H1 (cell line): ENCODE results near the gene DBF4. TPM values are rescaled to one million over a fixed set of nuclear protein-coding genes. Genes with fewer than 3 reads are reported as not detected.

Source experiments
- CTCF ChIA-PET: fragments of 300-600 bp; sonication (Branson Sonifier 250); formaldehyde crosslinking; loops from one replicate; lab custom pipeline; 2021; ENCODE audit not compliant: partially characterized antibody; lab: Charles Lee
- POLR2A ChIA-PET: fragments of 300-600 bp; sonication (Branson Sonifier 250); formaldehyde crosslinking; loops from one replicate; lab custom pipeline; 2021; ENCODE audit warnings: inconsistent platforms; ENCODE audit not compliant: partially characterized antibody; lab: Charles Lee
- DNase-seq, 2 experiments: peaks; one replicate each; pipeline versions ENCODE4 v3.0.0 to v3.0.0-alpha.2; 2010 to 2022; ENCODE audit warnings: low spot score in 2 of 2, low read depth in 1 of 2, mixed read lengths in 1 of 2
- FAIRE-seq: peaks from 2 replicates; lab custom pipeline; 2011; peaks lifted over from hg19 to GRCh38; lab: Jason Lieb, UNC
- H2AFZ ChIP-seq: 2 replicates; pipeline ENCODE4 v1.8.1; 2012; ENCODE audit warnings: low read length, inconsistent platforms
- H2AK5ac ChIP-seq: 2 replicates; pipeline ENCODE4 v1.6.1; 2013; ENCODE audit warnings: low read depth, low read length
- H2BK120ac ChIP-seq: replicated peaks from 2 replicates; pipeline ENCODE3; 2013; ENCODE audit warnings: low read depth, low read length, inconsistent platforms
- H2BK12ac ChIP-seq: 2 replicates; pipeline ENCODE4 v1.6.1; 2013; ENCODE audit warnings: low read depth, low read length
- H2BK15ac ChIP-seq: 2 replicates; pipeline ENCODE4 v1.6.1; 2013; ENCODE audit warnings: low read length
- H2BK20ac ChIP-seq: 2 replicates; pipeline ENCODE4 v1.6.1; 2013; ENCODE audit warnings: low read length
- H2BK5ac ChIP-seq: 2 replicates; pipeline ENCODE4 v1.6.1; 2013; ENCODE audit warnings: low read depth, low read length
- H3K14ac ChIP-seq: 2 replicates; pipeline ENCODE4 v1.6.1; 2013; ENCODE audit warnings: inconsistent platforms; ENCODE audit not compliant: insufficient read length
- H3K18ac ChIP-seq: 2 replicates; pipeline ENCODE4 v1.6.1; 2013; ENCODE audit warnings: low read length; ENCODE audit errors: extremely low read depth
- H3K23ac ChIP-seq: 2 replicates; pipeline ENCODE4 v1.6.1; 2013; ENCODE audit warnings: inconsistent platforms; ENCODE audit not compliant: insufficient read length
- H3K23me2 ChIP-seq: 2 replicates; pipeline ENCODE4 v1.6.1; 2013; ENCODE audit warnings: low read depth, low read length
- H3K27ac ChIP-seq: 2 replicates; pipeline ENCODE4 v1.6.1; 2011; ENCODE audit warnings: low read depth, low read length, inconsistent platforms
- H3K27me3 ChIP-seq, 4 experiments: replicated peaks in 1 of 4; 1 replicate in 1 of 4; 2 replicates in 3 of 4; pipeline versions ENCODE4 v1.6.1 to v1.8.1; 2011 to 2013; ENCODE audit warnings: low read length in 3 of 4, mild to moderate bottlenecking in 3 of 4, inconsistent platforms in 2 of 4, mixed read lengths in 2 of 4, moderate library complexity in 1 of 4; ENCODE audit not compliant: control insufficient read depth in 3 of 4, insufficient read depth in 3 of 4; ENCODE audit errors: extremely low read depth in 1 of 4
- H3K36me3 ChIP-seq, 4 experiments: 2 replicates each; pipeline versions ENCODE4 v1.6.1 to v1.8.1; 2011 to 2013; ENCODE audit warnings: mild to moderate bottlenecking in 4 of 4, low read length in 3 of 4, moderate library complexity in 2 of 4, control low read depth in 1 of 4, inconsistent platforms in 1 of 4; ENCODE audit not compliant: insufficient read depth in 4 of 4, control insufficient read depth in 2 of 4
- H3K4ac ChIP-seq: replicated peaks from 2 replicates; pipeline ENCODE3; 2013; ENCODE audit warnings: low read length, low read depth, mixed read lengths, inconsistent platforms; ENCODE audit not compliant: insufficient read length
- H3K4me1 ChIP-seq, 4 experiments: replicated peaks in 1 of 4; 1 replicate in 1 of 4; 2 replicates in 3 of 4; pipeline versions ENCODE4 v1.6.1 to v1.8.1; 2011 to 2013; ENCODE audit warnings: low read length in 3 of 4, inconsistent platforms in 2 of 4, mixed read lengths in 1 of 4; ENCODE audit not compliant: insufficient read depth in 4 of 4, control insufficient read depth in 3 of 4
- H3K4me2 ChIP-seq, 2 experiments: 2 replicates each; pipeline versions ENCODE4 v1.6.1 to v1.8.1; 2011 to 2013; ENCODE audit warnings: low read depth in 2 of 2, low read length in 2 of 2, control low read depth in 1 of 2, inconsistent platforms in 1 of 2, mild to moderate bottlenecking in 1 of 2; ENCODE audit not compliant: insufficient read depth in 1 of 2
- H3K4me3 ChIP-seq, 4 experiments: fragments of 200-600, 300-600 bp in 1 of 4; sonication (generic), shearing (Covaris generic), sonication (Bioruptor Twin) in 1 of 4; 2 replicates each; pipeline versions ENCODE4 v1.5.1 to v1.8.1; 2011 to 2016; ENCODE audit warnings: low read length in 4 of 4, low read depth in 3 of 4, control low read depth in 2 of 4, inconsistent platforms in 2 of 4, mild to moderate bottlenecking in 2 of 4, mixed read lengths in 1 of 4, moderate library complexity in 1 of 4; ENCODE audit not compliant: insufficient read depth in 2 of 4; ENCODE audit errors: extremely low read depth in 1 of 4
- H3K56ac ChIP-seq: replicated peaks from 2 replicates; pipeline ENCODE3; 2013; ENCODE audit warnings: low read depth, mild to moderate bottlenecking, mixed read lengths, low read length, inconsistent platforms; ENCODE audit not compliant: insufficient read length
- H3K79me1 ChIP-seq: 2 replicates; pipeline ENCODE4 v1.6.1; 2013; ENCODE audit warnings: low read depth, low read length, control low read depth
- H3K79me2 ChIP-seq, 2 experiments: 2 replicates each; pipeline versions ENCODE4 v1.6.1 to v1.8.1; 2012 to 2013; ENCODE audit warnings: low read length in 2 of 2, mild to moderate bottlenecking in 2 of 2, inconsistent platforms in 1 of 2; ENCODE audit not compliant: insufficient read depth in 2 of 2, control insufficient read depth in 1 of 2
- H3K9ac ChIP-seq, 4 experiments: replicated peaks in 1 of 4; 1 replicate in 1 of 4; 2 replicates in 3 of 4; pipeline versions ENCODE4 v1.6.1 to v1.8.1; 2011 to 2013; ENCODE audit warnings: low read depth in 3 of 4, low read length in 3 of 4, control low read depth in 2 of 4, mild to moderate bottlenecking in 2 of 4, moderate library complexity in 2 of 4, inconsistent platforms in 1 of 4; ENCODE audit errors: extremely low read depth in 1 of 4
- H3K9me3 ChIP-seq, 2 experiments: 2 replicates each; pipeline versions ENCODE4 v1.6.1 to v1.8.1; 2012 to 2013; ENCODE audit warnings: mild to moderate bottlenecking in 2 of 2, moderate library complexity in 2 of 2, control low read depth in 1 of 2, inconsistent platforms in 1 of 2, low read depth in 1 of 2, low read length in 1 of 2, mixed read lengths in 1 of 2; ENCODE audit not compliant: insufficient read depth in 2 of 2
- H4K20me1 ChIP-seq, 2 experiments: replicated peaks in 1 of 2; 2 replicates each; pipeline versions ENCODE3 to v1.8.1; 2011 to 2013; ENCODE audit warnings: inconsistent platforms in 2 of 2, low read length in 2 of 2, mild to moderate bottlenecking in 1 of 2; ENCODE audit not compliant: insufficient read depth in 2 of 2, control insufficient read depth in 1 of 2
- H4K5ac ChIP-seq: 2 replicates; pipeline ENCODE4 v1.6.1; 2013; ENCODE audit warnings: low read length, low read depth, mixed read lengths, inconsistent platforms; ENCODE audit not compliant: insufficient read length
- H4K8ac ChIP-seq: 2 replicates; pipeline ENCODE4 v1.8.0; 2013; ENCODE audit warnings: mild to moderate bottlenecking, moderate library complexity, low read length, inconsistent platforms; ENCODE audit not compliant: insufficient read depth; ENCODE audit errors: extremely low read depth
- H4K91ac ChIP-seq: replicated peaks from 2 replicates; pipeline ENCODE3; 2013; ENCODE audit warnings: low read length, mixed read lengths, inconsistent platforms; ENCODE audit not compliant: insufficient read length
- BACH1 ChIP-seq: IDR thresholded peaks from 2 replicates; pipeline ENCODE4 v1.6.1; 2012; ENCODE audit warnings: low read length, improper control_type of control experiment
- CHD2 ChIP-seq: IDR thresholded peaks from 2 replicates; pipeline ENCODE4 v1.6.1; 2012; ENCODE audit warnings: low read length, improper control_type of control experiment
- HDAC6 ChIP-seq: IDR thresholded peaks from one replicate; pipeline ENCODE4 v1.7.1; 2012; ENCODE audit warnings: low read depth, mild to moderate bottlenecking, inconsistent platforms, low read length, moderate library complexity
- MAX ChIP-seq: IDR thresholded peaks from 2 replicates; pipeline ENCODE4 v1.6.1; 2012; ENCODE audit warnings: inconsistent platforms
- PHF8 ChIP-seq: fragments of 200-600 bp; sonication (generic); conservative IDR thresholded peaks from 2 replicates; pipeline ENCODE4 v1.7.1; 2012; ENCODE audit warnings: low read depth, mild to moderate bottlenecking, inconsistent platforms, low read length, moderate library complexity
- POLR2AphosphoS5 ChIP-seq: IDR thresholded peaks from 2 replicates; pipeline ENCODE4 v1.6.1; 2011; ENCODE audit warnings: low read depth, low read length
- RAD21 ChIP-seq, 2 experiments: IDR thresholded peaks in 1 of 2; conservative IDR thresholded peaks in 1 of 2; 2 replicates each; pipeline ENCODE4 v1.6.1; 2011; ENCODE audit warnings: low read depth in 2 of 2, low read length in 2 of 2, improper control_type of control experiment in 1 of 2, inconsistent platforms in 1 of 2, mild to moderate bottlenecking in 1 of 2, moderate library complexity in 1 of 2
- RFX5 ChIP-seq: IDR thresholded peaks from 2 replicates; pipeline ENCODE4 v1.6.1; 2011; ENCODE audit warnings: low read depth, low read length, improper control_type of control experiment, borderline replicate concordance
- SAP30 ChIP-seq: fragments of 300-600 bp; sonication (generic); IDR thresholded peaks from 2 replicates; pipeline ENCODE4 v1.7.1; 2012; ENCODE audit warnings: low read length, moderate library complexity, mild to moderate bottlenecking, inconsistent platforms; ENCODE audit not compliant: insufficient read depth, insufficient replicate concordance
- SIX5 ChIP-seq: IDR thresholded peaks from 2 replicates; pipeline ENCODE4 v1.6.1; 2011; ENCODE audit warnings: mild to moderate bottlenecking, low read depth, low read length
- SP2 ChIP-seq: IDR thresholded peaks from 2 replicates; pipeline ENCODE4 v1.6.1; 2012; ENCODE audit warnings: mild to moderate bottlenecking, low read length, inconsistent platforms
- SRF ChIP-seq: IDR thresholded peaks from 2 replicates; pipeline ENCODE4 v1.6.1; 2011; ENCODE audit warnings: mild to moderate bottlenecking, low read depth, low read length, moderate library complexity
- TCF12 ChIP-seq: IDR thresholded peaks from 2 replicates; pipeline ENCODE4 v1.6.1; 2011; ENCODE audit warnings: low read depth, mild to moderate bottlenecking, low read length
- TEAD4 ChIP-seq: IDR thresholded peaks from 2 replicates; pipeline ENCODE4 v1.6.1; 2012; ENCODE audit warnings: low read depth, low read length, inconsistent platforms, mixed read lengths
- WGBS, 2 experiments: shearing (Covaris generic) in 1 of 2; methylation state at CpG; one replicate each; pipeline versions ENCODE4 v1.1.6 to v1.1.7; 2013 to 2015; ENCODE audit warnings: low lambda C conversion rate in 2 of 2, mixed read lengths in 2 of 2, inconsistent platforms in 1 of 2, low coverage in 1 of 2, missing lambda C conversion rate in 1 of 2; ENCODE audit not compliant: insufficient replicate concordance in 2 of 2, insufficient coverage in 1 of 2, insufficient read length in 1 of 2; ENCODE audit errors: extremely low coverage in 1 of 2, missing lambda C conversion rate in 1 of 2; 5-methylcytosine and 5-hydroxymethylcytosine counted together
- polyA plus RNA-seq, 7 experiments: library from polyadenylated mRNA; depleted of rRNA in 3 of 7; stranded (reverse) in 5 of 7; unstranded in 2 of 7; fragments of >200 nt in 5 of 7; fragments of 200-250 nt in 2 of 7; gene quantifications; 1 replicate in 5 of 7; 2 replicates in 1 of 7; 4 replicates in 1 of 7; pipeline versions ENCODE4 v1.2.1 to v1.2.3, GENCODE V29; 2011 to 2013; ENCODE audit warnings: missing spikeins in 2 of 7, mixed read lengths in 2 of 7
- total RNA-seq: library from RNA; stranded (reverse); fragmentation: NEBNext Ultra II Directional; extraction: Animal tissue kit (Norgen Biotek cat#: 25700); gene quantifications from 2 replicates; pipeline ENCODE4 v1.2.1, GENCODE V29; 2021

Gene DBF4
- total and polyA plus RNA-seq, 2 of the 8 experiments (the other 6 are each of a cell fraction or from before 2014, with no cell fraction given), result 8.7 to 82.4 TPM

GRCh38 chr7:87878208-87878735 lies 2.0 kb downstream of the DBF4 start:
- Histone ChIP-seq H2BK120ac (no peak overlapping the region), H4K5ac (no peak overlapping the region), H3K23me2 (no peaks in the 10 kb centered on the region; the same call in 1 of the 2 replicates), H3K27ac (no peak overlapping the region), H2BK20ac (no peak overlapping the region), H3K14ac (no peak overlapping the region), H2AFZ (no peak overlapping the region), H2BK12ac (no peak overlapping the region), H3K79me2 (peaks cover 0 to 82% of the 10 kb centered on the region in 2 experiments; a peak in 3 of 4 replicates), H3K18ac (no peak overlapping the region), H3K9me3 (no peaks in the 10 kb centered on the region), H3K4ac (no peak overlapping the region), H3K27me3 (no peaks in the 10 kb centered on the region), H3K9ac (no peak overlapping the region; a peak in 1 of 7 replicates), H2BK5ac (no peak overlapping the region), H3K23ac (no peak overlapping the region), H3K79me1 (peaks cover 2% of the 10 kb centered on the region; the same call in 1 of the 2 replicates), H2BK15ac (no peak overlapping the region), H2AK5ac (no peak overlapping the region), H3K36me3 (peaks cover 0 to 38% (median 14%) of the 10 kb centered on the region in 4 experiments; a peak in 3 of 8 replicates), H4K8ac (no peak overlapping the region), H3K56ac (no peak overlapping the region), H3K4me3 (peak overlapping the region in 3 of 4 experiments; percentile 81 to 88 (median 87); a peak in 3 of 8 replicates), H3K4me2 (peak overlapping the region; percentile 72 to 85), H4K20me1 (peaks cover 1 to 2% of the 10 kb centered on the region in 2 experiments), H3K4me1 (peaks cover 0 to 5% (median 0%) of the 10 kb centered on the region in 4 experiments; a peak in 2 of 7 replicates), H4K91ac (no peak overlapping the region)
- FAIRE-seq (no peak), DNase-seq (no peak)
- POLR2A ChIA-PET, result no interaction called here
- CTCF ChIA-PET, result no interaction called here
- 82% methylated on average over 3 of the region's 3 CpGs; no CpG with 5 or more reads in 1 of the 2 experiments for WGBS, 2 experiments
- TF ChIP-seq TCF12 (no peak), POLR2AphosphoS5 (no peak), SAP30 (no peak), BACH1 (no peak), SRF (no peak), CHD2 (no peak), MAX (no peak), TEAD4 (no peak), SIX5 (no peak), HDAC6 (no peak), RFX5 (no peak), RAD21 (IDR thresholded peaks at IDR 0.05 in 1 of 2, conservative IDR thresholded peaks at IDR 0.05 in 1 of 2; ENCODE audit: low read depth in 2 of 2, low read length in 2 of 2) (no peak), SP2 (no peak), PHF8 (no peak)
